SKM-1 treated with dmso at 0.1 percent for 144 hours (cell line): Measurements from ENCODE around the gene CNTN5.
A peak's percentile ranks its signal among the peaks of the same experiment; 100 is the strongest.
"Not testable (repeated sequence)": the region's sequence is repeated elsewhere in the genome, so short reads cannot be mapped to it uniquely, and the experiment has no call there.

ENCODE experiments used
- DNase-seq: peaks from one replicate; lab custom pipeline; 2025; ENCODE audit not compliant: unreplicated experiment; lab: John Stamatoyannopoulos, UW

The CNTN5 gene

GRCh38 chr11:99020352-99021225 is at the start of gene CNTN5:
TSS of gene CNTN5 (plus strand) at chr11:99020949.
- DNase-seq, result peak; percentile 66

GRCh38 chr11:98979205-98979604 is 41.5 kb upstream of the CNTN5 start:
- DNase-seq, result no peak

- DNase-seq, result peak; percentile 58
Observed at GRCh38 chr11:99015634-99016454, 4.9 kb upstream of the CNTN5 start.

- DNase-seq, result no peak
Observed at GRCh38 chr11:99019696-99020095, 1.1 kb upstream of the CNTN5 start.

- DNase-seq, result no peak
Observed at GRCh38 chr11:99037057-99037456, 16.3 kb downstream of the CNTN5 start.

- DNase-seq, result no peak
Observed at GRCh38 chr11:99063331-99063730, 42.6 kb downstream of the CNTN5 start.

GRCh38 chr11:99065121-99065520 is 44.4 kb downstream of the CNTN5 start:
- no peak for DNase-seq

GRCh38 chr11:99066618-99067317 is 46.0 kb downstream of the CNTN5 start:
- DNase-seq, result no peak

- peak; percentile 31 for DNase-seq
Observed at GRCh38 chr11:99068832-99069231, 48.1 kb downstream of the CNTN5 start.

- DNase-seq, result no peak
Observed at GRCh38 chr11:99069856-99070444, 49.2 kb downstream of the CNTN5 start.

- DNase-seq, result no peak
Observed at GRCh38 chr11:99079576-99079975, 58.8 kb downstream of the CNTN5 start.

GRCh38 chr11:99080154-99080553 is 59.4 kb downstream of the CNTN5 start:
- no peak for DNase-seq

GRCh38 chr11:99098258-99098657 is 77.5 kb downstream of the CNTN5 start:
- DNase-seq, result no peak

- DNase-seq, result no peak
Observed at GRCh38 chr11:99098751-99099150, 78.0 kb downstream of the CNTN5 start.

GRCh38 chr11:99117603-99118002 is 96.9 kb downstream of the CNTN5 start:
- DNase-seq, result no peak

- DNase-seq, result not testable (repeated sequence)
Observed at GRCh38 chr11:99133862-99134261, 113.1 kb downstream of the CNTN5 start.

GRCh38 chr11:99135508-99135907 is 114.8 kb downstream of the CNTN5 start:
- no peak for DNase-seq

GRCh38 chr11:99142237-99142636 is 121.5 kb downstream of the CNTN5 start:
- no peak for DNase-seq

GRCh38 chr11:99148352-99148751 is 127.6 kb downstream of the CNTN5 start:
- DNase-seq, result no peak

- no peak for DNase-seq
Observed at GRCh38 chr11:99154277-99154676, 133.5 kb downstream of the CNTN5 start.

GRCh38 chr11:99160447-99160846 is 139.7 kb downstream of the CNTN5 start:
- DNase-seq, result no peak
